ENCODE results near the gene CNIH2. TPM values are rescaled to one million over a fixed set of nuclear protein-coding genes. Genes with fewer than 3 reads are reported as not detected.

CNIH2 gene
- total RNA-seq, 1 experiment from 2014 or later, result 1.3 TPM

DNA sequence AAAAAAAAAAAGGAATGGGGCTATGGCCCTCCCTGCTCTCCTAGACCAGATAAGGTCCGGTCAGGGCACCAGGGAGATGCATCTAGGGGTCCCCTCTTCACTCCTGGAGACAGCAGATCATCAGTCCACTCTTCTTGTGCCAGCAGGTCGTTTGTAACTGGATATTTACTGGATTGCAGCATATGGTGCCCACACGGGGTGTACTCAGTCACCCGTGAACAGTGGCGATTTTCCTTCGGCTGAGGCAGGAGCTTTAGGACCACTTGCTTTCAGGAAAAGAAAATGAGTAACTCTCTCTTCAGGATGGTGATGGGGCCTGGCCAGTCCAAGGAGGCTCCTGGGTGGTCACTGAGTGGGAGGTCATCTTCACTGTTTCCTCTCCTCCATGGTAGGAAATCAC is 47.8 kb upstream of the CNIH2 start:
- BruUV-seq (replicated peaks), result no TSS peak

More for the DNA sequence above, 47.8 kb upstream of the CNIH2 start:
- ATAC-seq (no peak), DNase-seq (ENCODE audit: low read depth, low spot score) (no peak)
- no peaks in the 10 kb centered on the region for H3K4me1 ChIP-seq (ENCODE audit: control insufficient read depth in 1 of 2, insufficient read depth in 2 of 2, low read length in 2 of 2)
- no peaks in the 10 kb centered on the region for H3K9me2 ChIP-seq (ENCODE audit: insufficient read depth)
- ChIA-PET POLR2A (no interaction called here), CTCF (no interaction called here), RAD21 (ENCODE audit: low non-redundant PET in 1 of 2, low total read pairs in 2 of 2, uncharacterized antibody in 2 of 2, unreplicated experiment in 2 of 2) (no interaction called here)
- H3K4me2 ChIP-seq (ENCODE audit: low read length), result no peak overlapping the region
- no peak overlapping the region for H3K4me3 ChIP-seq (replicated peaks in 1 of 2; ENCODE audit: low read depth in 1 of 2, low read length in 2 of 2)
- peaks cover 0 to 7% of the 10 kb centered on the region in 2 experiments; a peak in 2 of 4 replicates for H3K36me3 ChIP-seq (ENCODE audit: control insufficient read depth in 1 of 2, insufficient read depth in 2 of 2, low read length in 2 of 2)
- H3K79me2 ChIP-seq (ENCODE audit: insufficient read depth, low read length), result no peaks in the 10 kb centered on the region
- no peaks in the 10 kb centered on the region for H4K20me1 ChIP-seq (ENCODE audit: insufficient read depth)
- no peak overlapping the region for H3K27ac ChIP-seq (ENCODE audit: low read depth, low read length)
- intact Hi-C loops (cut with micrococcal nuclease), result no loop called here
- no peaks in the 10 kb centered on the region for H3K9me3 ChIP-seq (ENCODE audit: control insufficient read depth in 1 of 2, insufficient read depth in 1 of 2, low read depth in 1 of 2, low read length in 2 of 2)
- TF ChIP-seq EGR1 (IDR thresholded peaks at IDR 0.05; ENCODE audit: low read depth) (no peak), POLR2A (IDR thresholded peaks at IDR 0.05; ENCODE audit: borderline replicate concordance, extremely low read depth, insufficient read depth, insufficient read length) (no peak), JUND (IDR thresholded peaks at IDR 0.05) (no peak), ELF1 (IDR thresholded peaks at IDR 0.05; ENCODE audit: borderline replicate concordance, low read depth) (no peak), SP1 (IDR thresholded peaks at IDR 0.05; ENCODE audit: low read depth) (no peak), SRF (IDR thresholded peaks at IDR 0.05; ENCODE audit: low read depth) (no peak), ZNF274 (IDR thresholded peaks at IDR 0.05; ENCODE audit: low read depth, low read length) (no peak), SIN3A (IDR thresholded peaks at IDR 0.05; ENCODE audit: low read depth) (no peak), CBX3 (IDR thresholded peaks at IDR 0.05; ENCODE audit: low read depth) (no peak), FOSL1 (IDR thresholded peaks at IDR 0.05; ENCODE audit: low read depth) (no peak), EZH2phosphoT487 (IDR thresholded peaks at IDR 0.05; ENCODE audit: borderline replicate concordance) (no peak), CEBPB (IDR thresholded peaks at IDR 0.05; ENCODE audit: low read depth) (no peak), ZFX (IDR thresholded peaks at IDR 0.05) (no peak), YY1 (IDR thresholded peaks at IDR 0.05; ENCODE audit: extremely low read depth, insufficient replicate concordance, low read depth, low read length) (no peak), RAD21 (IDR thresholded peaks at IDR 0.05; ENCODE audit: low read depth) (no peak)
- TF ChIP-seq, protein P1, sequence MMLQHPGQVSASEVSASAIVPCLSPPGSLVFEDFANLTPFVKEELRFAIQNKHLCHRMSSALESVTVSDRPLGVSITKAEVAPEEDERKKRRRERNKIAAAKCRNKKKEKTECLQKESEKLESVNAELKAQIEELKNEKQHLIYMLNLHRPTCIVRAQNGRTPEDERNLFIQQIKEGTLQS (IDR thresholded peaks at IDR 0.05), result no peak
- TF ChIP-seq, protein P2, sequence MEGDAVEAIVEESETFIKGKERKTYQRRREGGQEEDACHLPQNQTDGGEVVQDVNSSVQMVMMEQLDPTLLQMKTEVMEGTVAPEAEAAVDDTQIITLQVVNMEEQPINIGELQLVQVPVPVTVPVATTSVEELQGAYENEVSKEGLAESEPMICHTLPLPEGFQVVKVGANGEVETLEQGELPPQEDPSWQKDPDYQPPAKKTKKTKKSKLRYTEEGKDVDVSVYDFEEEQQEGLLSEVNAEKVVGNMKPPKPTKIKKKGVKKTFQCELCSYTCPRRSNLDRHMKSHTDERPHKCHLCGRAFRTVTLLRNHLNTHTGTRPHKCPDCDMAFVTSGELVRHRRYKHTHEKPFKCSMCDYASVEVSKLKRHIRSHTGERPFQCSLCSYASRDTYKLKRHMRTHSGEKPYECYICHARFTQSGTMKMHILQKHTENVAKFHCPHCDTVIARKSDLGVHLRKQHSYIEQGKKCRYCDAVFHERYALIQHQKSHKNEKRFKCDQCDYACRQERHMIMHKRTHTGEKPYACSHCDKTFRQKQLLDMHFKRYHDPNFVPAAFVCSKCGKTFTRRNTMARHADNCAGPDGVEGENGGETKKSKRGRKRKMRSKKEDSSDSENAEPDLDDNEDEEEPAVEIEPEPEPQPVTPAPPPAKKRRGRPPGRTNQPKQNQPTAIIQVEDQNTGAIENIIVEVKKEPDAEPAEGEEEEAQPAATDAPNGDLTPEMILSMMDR (IDR thresholded peaks at IDR 0.05 in 2 of 3, conservative IDR thresholded peaks at IDR 0.05 in 1 of 3; ENCODE audit: borderline replicate concordance in 1 of 3, insufficient read depth in 1 of 3, low read depth in 2 of 3, low read length in 2 of 3), result no peak
- TF ChIP-seq, protein P3, sequence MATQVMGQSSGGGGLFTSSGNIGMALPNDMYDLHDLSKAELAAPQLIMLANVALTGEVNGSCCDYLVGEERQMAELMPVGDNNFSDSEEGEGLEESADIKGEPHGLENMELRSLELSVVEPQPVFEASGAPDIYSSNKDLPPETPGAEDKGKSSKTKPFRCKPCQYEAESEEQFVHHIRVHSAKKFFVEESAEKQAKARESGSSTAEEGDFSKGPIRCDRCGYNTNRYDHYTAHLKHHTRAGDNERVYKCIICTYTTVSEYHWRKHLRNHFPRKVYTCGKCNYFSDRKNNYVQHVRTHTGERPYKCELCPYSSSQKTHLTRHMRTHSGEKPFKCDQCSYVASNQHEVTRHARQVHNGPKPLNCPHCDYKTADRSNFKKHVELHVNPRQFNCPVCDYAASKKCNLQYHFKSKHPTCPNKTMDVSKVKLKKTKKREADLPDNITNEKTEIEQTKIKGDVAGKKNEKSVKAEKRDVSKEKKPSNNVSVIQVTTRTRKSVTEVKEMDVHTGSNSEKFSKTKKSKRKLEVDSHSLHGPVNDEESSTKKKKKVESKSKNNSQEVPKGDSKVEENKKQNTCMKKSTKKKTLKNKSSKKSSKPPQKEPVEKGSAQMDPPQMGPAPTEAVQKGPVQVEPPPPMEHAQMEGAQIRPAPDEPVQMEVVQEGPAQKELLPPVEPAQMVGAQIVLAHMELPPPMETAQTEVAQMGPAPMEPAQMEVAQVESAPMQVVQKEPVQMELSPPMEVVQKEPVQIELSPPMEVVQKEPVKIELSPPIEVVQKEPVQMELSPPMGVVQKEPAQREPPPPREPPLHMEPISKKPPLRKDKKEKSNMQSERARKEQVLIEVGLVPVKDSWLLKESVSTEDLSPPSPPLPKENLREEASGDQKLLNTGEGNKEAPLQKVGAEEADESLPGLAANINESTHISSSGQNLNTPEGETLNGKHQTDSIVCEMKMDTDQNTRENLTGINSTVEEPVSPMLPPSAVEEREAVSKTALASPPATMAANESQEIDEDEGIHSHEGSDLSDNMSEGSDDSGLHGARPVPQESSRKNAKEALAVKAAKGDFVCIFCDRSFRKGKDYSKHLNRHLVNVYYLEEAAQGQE (IDR thresholded peaks at IDR 0.05; ENCODE audit: low read depth), result no peak
- TF ChIP-seq, protein P4, sequence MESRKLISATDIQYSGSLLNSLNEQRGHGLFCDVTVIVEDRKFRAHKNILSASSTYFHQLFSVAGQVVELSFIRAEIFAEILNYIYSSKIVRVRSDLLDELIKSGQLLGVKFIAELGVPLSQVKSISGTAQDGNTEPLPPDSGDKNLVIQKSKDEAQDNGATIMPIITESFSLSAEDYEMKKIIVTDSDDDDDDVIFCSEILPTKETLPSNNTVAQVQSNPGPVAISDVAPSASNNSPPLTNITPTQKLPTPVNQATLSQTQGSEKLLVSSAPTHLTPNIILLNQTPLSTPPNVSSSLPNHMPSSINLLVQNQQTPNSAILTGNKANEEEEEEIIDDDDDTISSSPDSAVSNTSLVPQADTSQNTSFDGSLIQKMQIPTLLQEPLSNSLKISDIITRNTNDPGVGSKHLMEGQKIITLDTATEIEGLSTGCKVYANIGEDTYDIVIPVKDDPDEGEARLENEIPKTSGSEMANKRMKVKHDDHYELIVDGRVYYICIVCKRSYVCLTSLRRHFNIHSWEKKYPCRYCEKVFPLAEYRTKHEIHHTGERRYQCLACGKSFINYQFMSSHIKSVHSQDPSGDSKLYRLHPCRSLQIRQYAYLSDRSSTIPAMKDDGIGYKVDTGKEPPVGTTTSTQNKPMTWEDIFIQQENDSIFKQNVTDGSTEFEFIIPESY (IDR thresholded peaks at IDR 0.05; ENCODE audit: extremely low read depth, insufficient replicate concordance, low read length), result no peak
- H3K9ac ChIP-seq (ENCODE audit: low read length), result no peak overlapping the region
- H2AFZ ChIP-seq (ENCODE audit: low read depth, low read length, poor library complexity, severe bottlenecking), result no peak overlapping the region
- no peaks in the 10 kb centered on the region for H3K27me3 ChIP-seq (ENCODE audit: insufficient read depth, low read length)

All from HCT116 (cell line).